ENCODE measurements around the gene TMEM202.

The TMEM202 gene

GRCh38 chr15:72397796-72398588, at the start of gene TMEM202:
Gene TMEM202, plus strand, starts transcription at chr15:72398305. Its CDS starts 22 bp downstream, at chr15:72398327.
- H3K36me3 ChIP-seq (ENCODE audit: control insufficient read depth, insufficient read depth, low read length) = no peaks in the 10 kb centered on the region
- peaks cover 3% of the 10 kb centered on the region; the same call in 1 of the 2 replicates for H3K27me3 ChIP-seq (ENCODE audit: control insufficient read depth, insufficient read depth, low read length)
- no peak within 1 kb of the TSS for H3K4me3 ChIP-seq (ENCODE audit: low read depth, low read length)
- H3K9ac ChIP-seq (ENCODE audit: low read depth, low read length) = no peak within 1 kb of the TSS
- H3K9me3 ChIP-seq (ENCODE audit: control insufficient read depth, insufficient read depth, low read length) = no peaks in the 10 kb centered on the region
- no peaks in the 10 kb centered on the region for H3K4me1 ChIP-seq (ENCODE audit: control insufficient read depth, insufficient read depth, low read length)
- H3K27ac ChIP-seq (ENCODE audit: low read depth, low read length) = no peak within 1 kb of the TSS

GRCh38 chr15:72353266-72353665, 44.8 kb upstream of the TMEM202 start:
- no peak overlapping the region for H3K4me3 ChIP-seq (ENCODE audit: low read depth, low read length)
- no peak overlapping the region for H3K9ac ChIP-seq (ENCODE audit: low read depth, low read length)
- no peaks in the 10 kb centered on the region for H3K4me1 ChIP-seq (ENCODE audit: control insufficient read depth, insufficient read depth, low read length)
- peaks cover 73% of the 10 kb centered on the region for H3K36me3 ChIP-seq (ENCODE audit: control insufficient read depth, insufficient read depth, low read length)
- H3K27me3 ChIP-seq (ENCODE audit: control insufficient read depth, insufficient read depth, low read length) = no peaks in the 10 kb centered on the region
- H3K27ac ChIP-seq (ENCODE audit: low read depth, low read length) = no peak overlapping the region
- no peaks in the 10 kb centered on the region for H3K9me3 ChIP-seq (ENCODE audit: control insufficient read depth, insufficient read depth, low read length)

GRCh38 chr15:72354496-72354895, 43.6 kb upstream of the TMEM202 start:
- no peak overlapping the region for H3K9ac ChIP-seq (ENCODE audit: low read depth, low read length)
- H3K9me3 ChIP-seq (ENCODE audit: control insufficient read depth, insufficient read depth, low read length) = no peaks in the 10 kb centered on the region
- peaks cover 61% of the 10 kb centered on the region for H3K36me3 ChIP-seq (ENCODE audit: control insufficient read depth, insufficient read depth, low read length)
- H3K27ac ChIP-seq (ENCODE audit: low read depth, low read length) = no peak overlapping the region
- H3K4me1 ChIP-seq (ENCODE audit: control insufficient read depth, insufficient read depth, low read length) = no peaks in the 10 kb centered on the region
- no peaks in the 10 kb centered on the region for H3K27me3 ChIP-seq (ENCODE audit: control insufficient read depth, insufficient read depth, low read length)
- H3K4me3 ChIP-seq (ENCODE audit: low read depth, low read length) = no peak overlapping the region

GRCh38 chr15:72358121-72358520, 40.0 kb upstream of the TMEM202 start:
- Histone ChIP-seq H3K9me3 (ENCODE audit: control insufficient read depth, insufficient read depth, low read length) (no peaks in the 10 kb centered on the region), H3K4me3 (ENCODE audit: low read depth, low read length) (no peak overlapping the region), H3K9ac (ENCODE audit: low read depth, low read length) (no peak overlapping the region), H3K27ac (ENCODE audit: low read depth, low read length) (no peak overlapping the region), H3K27me3 (ENCODE audit: control insufficient read depth, insufficient read depth, low read length) (no peaks in the 10 kb centered on the region), H3K36me3 (ENCODE audit: control insufficient read depth, insufficient read depth, low read length) (peaks cover 35% of the 10 kb centered on the region), H3K4me1 (ENCODE audit: control insufficient read depth, insufficient read depth, low read length) (no peaks in the 10 kb centered on the region)

GRCh38 chr15:72358650-72359171, 39.4 kb upstream of the TMEM202 start:
- no peaks in the 10 kb centered on the region for H3K4me1 ChIP-seq (ENCODE audit: control insufficient read depth, insufficient read depth, low read length)
- no peaks in the 10 kb centered on the region for H3K9me3 ChIP-seq (ENCODE audit: control insufficient read depth, insufficient read depth, low read length)
- H3K27me3 ChIP-seq (ENCODE audit: control insufficient read depth, insufficient read depth, low read length) = no peaks in the 10 kb centered on the region
- no peak overlapping the region for H3K4me3 ChIP-seq (ENCODE audit: low read depth, low read length)
- H3K36me3 ChIP-seq (ENCODE audit: control insufficient read depth, insufficient read depth, low read length) = peaks cover 29% of the 10 kb centered on the region
- no peak overlapping the region for H3K27ac ChIP-seq (ENCODE audit: low read depth, low read length)
- H3K9ac ChIP-seq (ENCODE audit: low read depth, low read length) = no peak overlapping the region

- Histone ChIP-seq H3K9me3 (ENCODE audit: control insufficient read depth, insufficient read depth, low read length) (no peaks in the 10 kb centered on the region), H3K4me1 (ENCODE audit: control insufficient read depth, insufficient read depth, low read length) (no peaks in the 10 kb centered on the region), H3K4me3 (ENCODE audit: low read depth, low read length) (no peak overlapping the region)
Observed at GRCh38 chr15:72361176-72361575, 36.9 kb upstream of the TMEM202 start.

GRCh38 chr15:72365844-72366243, 32.3 kb upstream of the TMEM202 start:
- no peak overlapping the region for H3K9ac ChIP-seq (ENCODE audit: low read depth, low read length)
- H3K4me1 ChIP-seq (ENCODE audit: control insufficient read depth, insufficient read depth, low read length) = no peaks in the 10 kb centered on the region
- H3K27ac ChIP-seq (ENCODE audit: low read depth, low read length) = no peak overlapping the region
- H3K9me3 ChIP-seq (ENCODE audit: control insufficient read depth, insufficient read depth, low read length) = no peaks in the 10 kb centered on the region
- no peak overlapping the region for H3K4me3 ChIP-seq (ENCODE audit: low read depth, low read length)
- H3K27me3 ChIP-seq (ENCODE audit: control insufficient read depth, insufficient read depth, low read length) = no peaks in the 10 kb centered on the region
- peaks cover 5% of the 10 kb centered on the region for H3K36me3 ChIP-seq (ENCODE audit: control insufficient read depth, insufficient read depth, low read length)

More at GRCh38 chr15:72361176-72361575, 36.9 kb upstream of the TMEM202 start:
- H3K27me3 ChIP-seq (ENCODE audit: control insufficient read depth, insufficient read depth, low read length) = no peaks in the 10 kb centered on the region
- peaks cover 6% of the 10 kb centered on the region for H3K36me3 ChIP-seq (ENCODE audit: control insufficient read depth, insufficient read depth, low read length)
- H3K9ac ChIP-seq (ENCODE audit: low read depth, low read length) = no peak overlapping the region
- no peak overlapping the region for H3K27ac ChIP-seq (ENCODE audit: low read depth, low read length)

GRCh38 chr15:72368325-72368724, 29.8 kb upstream of the TMEM202 start:
- no peaks in the 10 kb centered on the region for H3K9me3 ChIP-seq (ENCODE audit: control insufficient read depth, insufficient read depth, low read length)
- H3K27me3 ChIP-seq (ENCODE audit: control insufficient read depth, insufficient read depth, low read length) = no peaks in the 10 kb centered on the region
- peaks cover 5% of the 10 kb centered on the region for H3K36me3 ChIP-seq (ENCODE audit: control insufficient read depth, insufficient read depth, low read length)
- H3K4me3 ChIP-seq (ENCODE audit: low read depth, low read length) = no peak overlapping the region
- H3K9ac ChIP-seq (ENCODE audit: low read depth, low read length) = no peak overlapping the region
- no peak overlapping the region for H3K27ac ChIP-seq (ENCODE audit: low read depth, low read length)
- H3K4me1 ChIP-seq (ENCODE audit: control insufficient read depth, insufficient read depth, low read length) = no peaks in the 10 kb centered on the region

GRCh38 chr15:72368899-72369298, 29.2 kb upstream of the TMEM202 start:
- no peak overlapping the region for H3K4me3 ChIP-seq (ENCODE audit: low read depth, low read length)
- H3K27me3 ChIP-seq (ENCODE audit: control insufficient read depth, insufficient read depth, low read length) = no peaks in the 10 kb centered on the region
- no peaks in the 10 kb centered on the region for H3K4me1 ChIP-seq (ENCODE audit: control insufficient read depth, insufficient read depth, low read length)
- H3K9me3 ChIP-seq (ENCODE audit: control insufficient read depth, insufficient read depth, low read length) = no peaks in the 10 kb centered on the region
- no peak overlapping the region for H3K27ac ChIP-seq (ENCODE audit: low read depth, low read length)
- no peak overlapping the region for H3K9ac ChIP-seq (ENCODE audit: low read depth, low read length)
- peaks cover 5% of the 10 kb centered on the region for H3K36me3 ChIP-seq (ENCODE audit: control insufficient read depth, insufficient read depth, low read length)

- H3K4me1 ChIP-seq (ENCODE audit: control insufficient read depth, insufficient read depth, low read length) = no peaks in the 10 kb centered on the region
- no peak overlapping the region for H3K4me3 ChIP-seq (ENCODE audit: low read depth, low read length)
- H3K36me3 ChIP-seq (ENCODE audit: control insufficient read depth, insufficient read depth, low read length) = peaks cover 5% of the 10 kb centered on the region
- no peaks in the 10 kb centered on the region for H3K9me3 ChIP-seq (ENCODE audit: control insufficient read depth, insufficient read depth, low read length)
- H3K27ac ChIP-seq (ENCODE audit: low read depth, low read length) = no peak overlapping the region
- no peaks in the 10 kb centered on the region for H3K27me3 ChIP-seq (ENCODE audit: control insufficient read depth, insufficient read depth, low read length)
- H3K9ac ChIP-seq (ENCODE audit: low read depth, low read length) = no peak overlapping the region
Observed at GRCh38 chr15:72369964-72370363, 28.1 kb upstream of the TMEM202 start.

- Histone ChIP-seq H3K27ac (ENCODE audit: low read depth, low read length) (no peak overlapping the region), H3K9me3 (ENCODE audit: control insufficient read depth, insufficient read depth, low read length) (no peaks in the 10 kb centered on the region), H3K4me1 (ENCODE audit: control insufficient read depth, insufficient read depth, low read length) (0 out of 2 replicates have a peak, but pooled peaks cover 7% of the 10 kb centered on the region), H3K4me3 (ENCODE audit: low read depth, low read length) (no peak overlapping the region), H3K36me3 (ENCODE audit: control insufficient read depth, insufficient read depth, low read length) (peaks cover 5% of the 10 kb centered on the region), H3K27me3 (ENCODE audit: control insufficient read depth, insufficient read depth, low read length) (no peaks in the 10 kb centered on the region), H3K9ac (ENCODE audit: low read depth, low read length) (no peak overlapping the region)
Observed at GRCh38 chr15:72372361-72372760, 25.7 kb upstream of the TMEM202 start.
